Measurements from ENCODE around the gene ALPI.

Gene ALPI

DNA sequence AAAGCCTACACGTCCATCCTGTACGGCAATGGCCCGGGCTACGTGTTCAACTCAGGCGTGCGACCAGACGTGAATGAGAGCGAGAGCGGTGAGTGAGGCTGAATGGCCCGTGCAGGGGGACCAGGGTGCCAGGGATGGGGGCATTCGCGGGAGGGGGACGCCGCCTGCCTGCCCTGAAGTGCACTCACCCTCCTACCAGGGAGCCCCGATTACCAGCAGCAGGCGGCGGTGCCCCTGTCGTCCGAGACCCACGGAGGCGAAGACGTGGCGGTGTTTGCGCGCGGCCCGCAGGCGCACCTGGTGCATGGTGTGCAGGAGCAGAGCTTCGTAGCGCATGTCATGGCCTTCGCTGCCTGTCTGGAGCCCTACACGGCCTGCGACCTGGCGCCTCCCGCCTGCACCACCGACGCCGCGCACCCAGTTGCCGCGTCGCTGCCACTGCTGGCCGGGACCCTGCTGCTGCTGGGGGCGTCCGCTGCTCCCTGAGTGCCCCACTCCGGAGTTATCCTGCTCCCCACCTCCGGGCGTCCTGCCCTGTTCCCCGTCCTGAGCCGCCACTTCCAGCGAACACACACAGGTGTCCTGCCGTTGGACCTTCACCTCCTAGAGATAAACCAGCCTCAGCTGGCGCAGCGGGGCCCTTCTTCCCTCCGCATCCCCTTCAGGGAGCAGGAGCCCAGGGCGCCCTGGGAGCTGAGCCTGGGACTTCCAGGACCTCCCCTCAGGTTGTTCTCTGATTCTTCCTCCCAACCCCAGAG lies 2.9 kb downstream of the ALPI start (continued):
- TF ChIP-seq, protein P1, sequence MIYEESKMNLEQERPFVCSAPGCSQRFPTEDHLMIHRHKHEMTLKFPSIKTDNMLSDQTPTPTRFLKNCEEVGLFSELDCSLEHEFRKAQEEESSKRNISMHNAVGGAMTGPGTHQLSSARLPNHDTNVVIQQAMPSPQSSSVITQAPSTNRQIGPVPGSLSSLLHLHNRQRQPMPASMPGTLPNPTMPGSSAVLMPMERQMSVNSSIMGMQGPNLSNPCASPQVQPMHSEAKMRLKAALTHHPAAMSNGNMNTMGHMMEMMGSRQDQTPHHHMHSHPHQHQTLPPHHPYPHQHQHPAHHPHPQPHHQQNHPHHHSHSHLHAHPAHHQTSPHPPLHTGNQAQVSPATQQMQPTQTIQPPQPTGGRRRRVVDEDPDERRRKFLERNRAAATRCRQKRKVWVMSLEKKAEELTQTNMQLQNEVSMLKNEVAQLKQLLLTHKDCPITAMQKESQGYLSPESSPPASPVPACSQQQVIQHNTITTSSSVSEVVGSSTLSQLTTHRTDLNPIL (CRISPR knock-in tag; IDR thresholded peaks at IDR 0.05; ENCODE audit: low read depth), result no peak
- TF ChIP-seq CSRNP3 (CRISPR knock-in tag; IDR thresholded peaks at IDR 0.05), result no peak
- TF ChIP-seq ZC3H10 (CRISPR knock-in tag; IDR thresholded peaks at IDR 0.05), result no peak
- TF ChIP-seq TSHZ2 (CRISPR knock-in tag; IDR thresholded peaks at IDR 0.05), result no peak
- TF ChIP-seq BACH2 (CRISPR knock-in tag; IDR thresholded peaks at IDR 0.05; ENCODE audit: borderline replicate concordance), result no peak
- no peak for TF ChIP-seq ZFP30 (CRISPR knock-in tag; IDR thresholded peaks at IDR 0.05)

DNA sequence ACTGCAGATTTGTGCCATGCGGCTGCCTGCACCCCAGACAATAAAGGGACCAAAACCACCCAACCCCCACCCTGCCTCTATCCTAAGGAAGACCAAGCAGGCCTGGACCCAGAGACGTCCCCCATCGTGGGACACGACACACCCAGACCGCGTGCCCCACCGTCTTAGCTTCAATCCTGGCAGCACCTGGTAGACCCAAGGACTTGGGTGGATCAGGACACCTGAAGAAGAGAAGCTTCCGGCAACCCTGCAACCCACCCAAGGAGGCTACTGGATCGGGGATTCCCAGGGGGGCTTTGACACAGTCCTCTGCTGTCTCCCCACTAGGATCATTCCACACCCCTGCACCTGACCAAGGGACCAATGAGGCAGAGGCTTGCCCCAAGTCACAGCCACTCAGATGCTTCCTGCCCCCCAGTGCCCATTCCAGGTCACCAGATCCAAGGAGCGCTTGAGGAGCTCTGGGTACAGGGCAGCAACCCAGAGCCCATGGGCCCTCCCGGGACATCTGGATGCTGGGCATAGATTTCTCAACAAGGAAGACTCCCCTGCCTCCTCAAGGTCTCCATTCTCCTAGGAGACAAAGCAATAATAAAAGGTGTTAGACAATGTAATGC lies 3.6 kb downstream of the ALPI start:
- ATAC-seq, result no peak

DNA sequence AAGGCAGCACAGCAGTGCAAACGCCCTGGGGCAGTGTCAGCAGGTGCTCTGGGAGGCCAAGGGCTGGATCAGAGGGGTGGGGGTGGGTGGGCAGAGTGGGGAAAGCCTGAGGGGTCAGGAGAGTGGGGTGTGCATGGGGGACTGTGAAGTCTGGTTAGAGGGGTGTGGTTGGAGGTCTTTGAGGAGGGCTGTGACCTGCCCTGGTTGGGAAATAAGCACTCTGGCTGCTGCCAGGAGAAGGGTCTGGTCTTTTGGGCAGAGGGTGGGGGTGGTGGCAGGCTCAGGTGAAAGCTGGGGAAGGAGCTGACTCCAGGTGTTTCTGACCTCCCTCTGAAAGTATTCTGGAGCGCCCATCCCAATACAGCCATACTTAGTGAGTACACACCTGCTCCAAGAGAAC lies 4.2 kb downstream of the ALPI start:
- no peak for ATAC-seq
- TF ChIP-seq OSR1 (CRISPR knock-in tag; IDR thresholded peaks at IDR 0.05) (no peak), ZNF70 (CRISPR knock-in tag; IDR thresholded peaks at IDR 0.05) (no peak), ZFP30 (CRISPR knock-in tag; IDR thresholded peaks at IDR 0.05) (no peak), PPARA (CRISPR knock-in tag; IDR thresholded peaks at IDR 0.05; ENCODE audit: borderline replicate concordance) (no peak), ISL1 (CRISPR knock-in tag; IDR thresholded peaks at IDR 0.05) (no peak), CSDC2 (CRISPR knock-in tag; IDR thresholded peaks at IDR 0.05) (no peak), CSRNP3 (CRISPR knock-in tag; IDR thresholded peaks at IDR 0.05) (no peak)

More for the DNA sequence above, 3.6 kb downstream of the ALPI start:
- TF ChIP-seq ZNF8 (CRISPR knock-in tag; IDR thresholded peaks at IDR 0.05) (no peak), GLIS3 (CRISPR knock-in tag; IDR thresholded peaks at IDR 0.05) (no peak), ZFP30 (CRISPR knock-in tag; IDR thresholded peaks at IDR 0.05) (no peak), CSDC2 (CRISPR knock-in tag; IDR thresholded peaks at IDR 0.05) (no peak), TSHZ2 (CRISPR knock-in tag; IDR thresholded peaks at IDR 0.05) (no peak), TCF4 (CRISPR knock-in tag; IDR thresholded peaks at IDR 0.05; ENCODE audit: borderline replicate concordance) (no peak), ZNF565 (CRISPR knock-in tag; conservative IDR thresholded peaks at IDR 0.05; ENCODE audit: low read depth) (no peak), PPARA (CRISPR knock-in tag; IDR thresholded peaks at IDR 0.05; ENCODE audit: borderline replicate concordance) (no peak), ZNF70 (CRISPR knock-in tag; IDR thresholded peaks at IDR 0.05) (no peak)
- TF ChIP-seq, protein P1 (CRISPR knock-in tag; IDR thresholded peaks at IDR 0.05; ENCODE audit: low read depth), result no peak
